HG03108 (cell line): ENCODE data around the gene SDK1.
A peak's percentile ranks its signal among the peaks of the same experiment; 100 is the strongest.

Experiments used
- ATAC-seq: cut with Tn5 transposase; IDR thresholded peaks from one replicate; pipeline ENCODE4 v1.9.1; 2021; ENCODE audit warnings: moderate library complexity; ENCODE audit not compliant: unreplicated experiment

SDK1 gene

DNA sequence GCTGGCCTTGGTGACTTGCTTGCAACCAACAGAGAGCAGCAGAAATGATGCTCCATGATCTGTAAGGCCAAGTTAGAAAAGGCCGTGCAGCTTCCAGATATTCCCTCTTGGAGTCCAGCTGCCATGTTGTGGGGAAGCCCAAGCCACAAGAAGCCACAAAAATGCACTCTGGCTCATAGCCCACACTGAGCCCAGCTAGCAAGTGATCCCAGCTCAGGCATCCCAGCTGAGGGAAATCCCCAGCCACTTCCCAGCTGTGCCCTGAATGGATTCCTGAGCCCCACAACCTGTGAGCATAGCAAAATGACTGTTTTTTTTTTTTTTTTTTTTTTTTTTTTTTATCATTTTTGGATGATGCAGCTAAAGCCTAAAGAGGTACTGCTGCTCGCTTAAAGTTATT, 11.1 kb upstream of the SDK1 start:
- ATAC-seq, result no peak

DNA sequence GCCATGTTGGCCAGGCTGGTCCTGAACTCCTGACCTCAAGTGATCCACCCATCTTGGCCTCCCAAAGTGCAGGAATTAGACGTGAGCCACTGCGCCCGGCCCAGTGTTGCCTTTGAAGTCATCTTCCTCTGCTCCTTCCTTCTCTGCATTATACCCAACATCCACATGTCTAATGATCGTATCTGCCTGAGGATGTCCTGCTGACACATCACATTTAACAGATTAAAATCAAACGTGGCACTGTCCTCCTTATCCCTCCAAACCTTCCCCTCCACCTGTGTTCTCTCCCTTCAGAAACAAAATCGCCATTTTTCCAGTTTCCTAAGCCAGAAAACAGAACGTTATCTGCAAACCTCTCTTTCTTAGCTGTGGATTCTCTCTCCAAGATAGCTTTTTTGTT, 8.4 kb upstream of the SDK1 start:
- no peak for ATAC-seq

DNA sequence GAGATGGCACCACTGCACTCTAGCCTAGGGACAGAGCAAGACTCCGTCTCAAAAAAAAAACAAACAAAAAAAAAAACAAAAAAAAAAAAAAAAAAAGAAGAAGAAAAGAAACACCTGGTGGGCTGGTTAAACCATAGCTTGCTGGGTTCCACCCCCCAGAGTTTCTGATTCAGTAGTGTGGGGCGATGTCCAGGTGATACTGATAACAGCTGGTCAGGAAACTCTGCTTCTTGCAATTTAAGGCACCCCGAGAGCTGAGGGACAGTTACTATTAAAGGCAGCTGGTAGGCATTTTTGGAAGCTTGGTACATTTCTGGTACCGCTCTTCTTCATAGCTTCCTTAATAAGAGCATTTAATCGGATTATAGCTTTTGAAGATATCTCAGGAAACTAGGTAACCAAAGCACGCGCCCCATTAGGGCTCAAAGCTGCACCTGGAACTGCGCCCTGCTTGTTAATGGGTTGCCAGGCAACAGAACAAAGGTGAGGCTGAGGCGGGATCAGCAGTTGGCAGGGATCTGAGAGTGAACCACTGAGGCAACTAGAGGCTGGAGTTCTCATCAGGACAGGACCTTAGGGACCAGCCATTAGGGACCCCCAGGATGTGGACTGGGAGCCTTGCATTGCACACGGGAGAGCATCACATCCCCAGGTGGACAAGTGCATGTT, 6.5 kb upstream of the SDK1 start:
- ATAC-seq, result no peak

DNA sequence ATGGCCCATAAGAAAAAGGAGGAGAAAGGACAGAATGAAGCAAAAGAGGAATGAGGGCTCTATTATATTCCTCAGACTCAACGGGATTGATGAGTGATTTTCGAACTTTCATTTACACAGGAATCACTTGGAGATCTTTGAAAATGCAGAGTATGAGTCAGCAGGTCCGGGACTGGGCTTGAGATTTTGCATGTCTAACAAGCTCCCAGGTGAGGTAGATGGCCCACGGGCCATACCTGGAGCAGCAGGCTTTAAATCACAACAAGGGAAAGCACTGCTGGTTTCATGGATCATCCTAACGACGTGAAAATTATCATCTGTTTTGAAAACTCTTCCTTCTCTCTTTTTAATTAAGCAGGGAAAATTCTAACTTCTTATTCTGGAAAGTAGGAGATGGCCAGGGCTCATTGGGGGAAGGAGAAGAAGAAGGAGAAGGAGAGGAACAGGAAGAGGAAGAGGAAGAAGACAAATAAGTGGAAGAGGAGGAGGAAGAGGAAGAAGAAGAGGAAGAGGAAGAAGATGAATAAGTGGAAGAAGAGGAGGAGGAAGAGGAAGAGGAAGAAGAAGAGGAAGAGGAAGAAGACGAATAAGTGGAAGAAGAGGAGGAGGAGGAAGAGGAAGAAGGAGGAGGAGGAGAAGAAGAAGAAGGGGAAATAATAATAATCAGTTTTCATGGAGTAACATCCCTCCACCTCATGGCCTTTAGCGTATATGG, 3.8 kb upstream of the SDK1 start:
- ATAC-seq, result no peak

DNA sequence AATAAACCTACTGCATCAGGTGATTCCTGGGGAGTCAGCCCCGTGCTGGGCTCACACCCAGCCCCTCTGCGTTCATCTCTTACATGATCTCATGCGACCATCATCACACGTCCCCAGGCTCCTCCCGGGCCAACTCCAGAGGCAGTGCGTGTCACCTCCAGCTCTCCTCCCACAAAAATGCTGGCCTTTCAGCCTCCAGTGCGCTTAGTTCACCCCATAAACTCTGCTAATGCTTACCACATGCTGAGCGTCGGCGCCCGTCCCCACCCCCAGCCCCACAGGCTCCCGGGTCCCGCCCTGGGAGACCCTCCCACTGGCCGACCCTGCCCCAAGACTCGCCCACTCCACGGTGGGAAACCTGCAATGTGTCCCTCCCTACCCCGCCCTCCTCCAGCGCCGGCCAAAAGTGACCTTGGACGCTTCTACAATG, 816 bp upstream of the SDK1 start:
- ATAC-seq, result no peak

DNA sequence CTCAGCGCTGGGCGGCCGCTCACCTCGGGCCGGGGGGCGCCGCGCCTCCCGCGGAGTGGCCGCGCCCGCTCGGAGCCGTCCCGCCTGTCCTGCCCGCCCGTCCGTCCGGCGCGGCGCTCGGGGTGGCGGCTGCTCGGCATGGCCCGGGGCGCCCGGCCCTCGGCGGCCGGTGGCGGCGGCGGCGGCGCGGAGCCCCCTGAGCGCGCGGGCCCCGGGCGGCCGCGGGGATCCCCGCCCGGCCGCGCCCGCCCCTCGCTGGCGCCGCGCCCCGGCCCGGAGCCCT, 338 bp downstream of the SDK1 start:
- peak; percentile 4 for ATAC-seq

DNA sequence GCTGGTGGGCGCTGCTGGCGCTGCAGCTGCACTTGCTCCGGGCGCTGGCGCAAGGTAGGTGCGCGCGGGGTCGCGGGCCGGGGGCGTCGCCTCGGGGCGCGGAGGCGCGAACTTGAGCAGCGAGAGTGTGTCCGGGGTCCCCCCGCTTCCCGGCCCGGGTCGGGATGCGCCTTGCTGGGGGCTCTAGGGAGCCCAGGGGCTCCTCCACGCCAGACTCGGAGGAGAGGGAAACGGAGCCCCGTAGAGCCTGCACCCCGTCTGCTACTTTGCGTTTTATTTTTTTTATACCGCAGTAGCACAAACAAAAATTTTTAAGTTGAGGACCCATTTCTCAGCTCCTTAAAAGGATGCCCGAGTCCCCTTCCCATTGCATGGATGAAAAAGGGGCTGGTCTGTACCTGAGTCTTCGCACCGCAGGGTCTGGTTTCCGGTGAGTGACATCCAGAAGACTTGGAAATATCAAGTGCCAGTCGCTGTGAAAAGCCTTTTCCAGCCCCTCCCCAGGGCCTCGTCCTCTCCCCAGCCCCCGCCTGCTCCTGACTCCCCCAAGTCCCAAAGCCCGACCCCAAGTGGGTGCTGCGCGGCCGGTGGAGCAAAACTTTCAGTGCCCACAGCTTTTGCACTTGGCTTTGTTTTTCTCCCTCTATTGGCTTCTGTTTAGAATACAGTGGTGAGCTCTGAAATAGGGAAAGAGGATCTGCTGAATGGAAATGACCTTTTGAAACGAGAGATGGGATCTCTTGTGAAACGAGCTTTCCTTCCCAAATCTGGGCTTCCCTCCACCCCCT, 973 bp downstream of the SDK1 start:
- no peak for ATAC-seq

DNA sequence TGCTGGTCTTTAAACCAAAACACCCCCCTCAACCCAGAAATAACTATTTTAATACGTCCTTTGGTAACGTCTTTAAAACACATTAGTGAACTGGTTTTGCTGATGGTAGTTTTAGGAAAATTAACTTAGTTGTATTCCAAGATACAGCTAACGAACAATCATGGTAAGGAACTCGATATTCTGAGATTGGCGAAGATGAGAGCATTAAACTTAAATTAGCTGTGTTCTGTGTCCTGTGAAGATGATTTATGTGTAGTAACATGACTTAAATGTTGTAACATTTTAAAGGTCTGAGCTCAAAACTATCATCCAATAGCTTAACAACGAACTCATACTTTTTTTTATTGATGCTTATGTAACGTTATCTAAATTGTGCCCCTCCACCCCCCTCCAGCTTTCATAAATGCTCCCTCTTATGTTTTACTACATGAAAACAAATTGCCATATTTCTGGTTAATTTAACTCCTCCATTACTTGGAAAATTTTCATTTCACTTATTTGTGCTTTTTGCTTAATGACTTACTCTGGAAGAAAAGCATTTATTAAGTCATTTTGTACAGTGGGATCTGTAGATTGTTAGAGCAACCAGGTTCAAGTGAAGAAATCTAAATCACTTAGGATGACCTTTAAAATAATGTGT, 1.7 kb downstream of the SDK1 start:
- no peak for ATAC-seq

DNA sequence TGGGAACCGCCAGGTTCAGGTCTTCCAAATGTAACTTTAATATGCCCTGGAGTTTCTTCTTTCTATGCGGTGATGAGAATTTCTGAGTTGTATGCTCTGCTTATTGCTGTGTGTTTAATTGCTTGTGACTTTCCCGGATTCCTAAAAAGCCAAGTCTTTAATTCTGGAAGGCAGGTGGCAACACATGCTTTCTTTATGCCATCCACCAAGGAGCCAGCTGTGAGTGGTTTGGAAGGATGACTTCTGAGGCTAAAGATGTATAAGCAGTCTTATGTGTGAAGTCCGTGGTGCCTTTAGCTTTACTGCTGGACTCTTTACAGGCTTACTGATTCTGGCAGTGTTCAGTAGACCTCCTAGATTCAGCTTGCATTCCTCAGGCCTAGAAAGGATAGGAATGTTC, 3.1 kb downstream of the SDK1 start:
- ATAC-seq, result no peak

DNA sequence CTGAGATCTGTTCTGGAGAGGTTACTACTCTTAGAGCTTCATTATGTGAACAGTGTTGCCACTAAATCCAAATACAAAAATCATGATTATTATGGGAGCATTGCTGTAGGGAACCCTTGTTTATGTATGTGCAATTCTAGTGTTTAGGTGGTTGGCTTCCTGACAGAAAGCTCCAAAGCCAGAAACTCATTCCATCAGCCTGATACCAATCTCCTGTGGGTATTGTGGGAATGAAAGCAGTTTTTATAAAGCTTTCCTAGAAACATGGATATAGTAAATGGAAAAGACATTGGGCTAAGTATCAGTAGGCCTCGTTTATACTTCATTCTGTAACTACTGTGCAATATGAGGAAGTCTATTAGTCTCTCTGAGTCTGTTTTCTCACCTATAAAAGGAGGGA, 6.4 kb downstream of the SDK1 start:
- ATAC-seq, result no peak

DNA sequence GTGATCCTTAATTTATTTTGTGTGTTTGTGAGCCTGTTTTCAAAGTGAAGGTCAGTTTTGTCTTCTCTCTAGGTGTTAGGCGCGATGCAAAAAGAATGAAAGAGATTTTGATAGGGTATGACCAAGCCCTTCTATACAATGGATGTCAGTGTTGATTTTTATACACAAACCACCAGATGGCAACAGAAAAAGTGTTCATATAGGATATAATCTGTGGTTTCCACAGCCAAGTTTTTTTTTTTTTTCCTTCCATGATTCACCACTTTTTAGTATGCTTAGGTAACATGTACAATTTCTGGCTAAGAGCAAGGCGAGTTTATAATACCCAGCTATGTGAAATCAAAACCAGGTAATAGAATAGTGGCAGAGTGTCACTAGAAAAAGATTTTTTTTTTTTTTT, 8.1 kb downstream of the SDK1 start:
- ATAC-seq, result no peak

DNA sequence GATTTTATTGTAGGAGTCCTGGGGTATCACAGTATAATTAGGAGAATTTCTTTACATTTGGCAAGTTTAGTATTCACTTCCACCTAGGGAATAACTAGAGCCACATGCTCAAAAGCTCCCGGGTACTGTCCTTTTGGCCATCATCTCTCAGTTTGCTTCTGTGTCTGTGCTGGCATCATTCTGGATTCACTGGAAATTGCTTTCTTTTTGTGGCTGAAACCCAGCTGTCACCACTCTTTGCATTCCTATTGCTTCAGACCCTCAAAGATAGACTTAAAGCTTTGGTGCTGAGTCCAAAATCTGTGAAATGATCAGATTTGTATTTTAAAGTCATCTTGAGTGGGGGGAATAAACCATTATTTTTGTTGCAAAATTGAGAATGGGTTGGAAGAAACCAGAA, 8.9 kb downstream of the SDK1 start:
- no peak for ATAC-seq

DNA sequence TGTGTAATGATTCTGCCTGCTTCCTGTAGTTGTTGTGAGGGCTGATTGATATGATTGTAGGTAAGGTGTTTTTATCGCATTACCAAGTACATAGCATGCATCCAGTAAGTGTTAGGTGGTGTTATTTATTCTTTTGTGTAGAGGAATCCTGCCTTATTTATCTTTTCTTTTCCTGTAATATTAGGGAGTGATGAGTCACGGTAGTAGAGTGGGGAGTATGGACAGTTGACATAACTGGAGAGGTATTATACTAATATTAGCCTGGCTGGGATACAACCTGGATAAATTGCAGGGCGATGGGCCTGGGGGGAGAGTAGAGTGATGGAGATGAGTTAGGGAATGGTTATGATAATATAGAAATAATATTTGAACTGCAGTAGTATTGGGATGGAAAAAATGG, 9.8 kb downstream of the SDK1 start:
- ATAC-seq, result no peak

DNA sequence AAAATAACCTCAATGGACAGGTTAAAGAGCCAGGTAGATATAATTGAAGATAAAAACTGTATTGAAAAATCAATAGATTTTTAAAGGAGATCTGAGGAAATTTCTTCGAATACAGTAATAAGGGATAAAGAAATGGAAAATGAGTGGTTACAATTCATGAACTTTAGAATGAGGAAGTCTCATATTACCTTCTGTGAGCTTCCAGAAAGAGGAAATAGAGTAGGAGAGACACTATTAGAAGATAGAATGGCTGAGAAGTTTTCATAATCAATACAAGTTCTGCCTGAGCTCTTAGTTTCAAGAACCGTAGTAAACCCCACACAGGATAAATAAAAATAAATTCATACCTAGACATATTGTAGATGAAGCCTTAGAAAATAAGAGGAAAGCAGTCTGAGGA, 11.5 kb downstream of the SDK1 start:
- ATAC-seq, result no peak

DNA sequence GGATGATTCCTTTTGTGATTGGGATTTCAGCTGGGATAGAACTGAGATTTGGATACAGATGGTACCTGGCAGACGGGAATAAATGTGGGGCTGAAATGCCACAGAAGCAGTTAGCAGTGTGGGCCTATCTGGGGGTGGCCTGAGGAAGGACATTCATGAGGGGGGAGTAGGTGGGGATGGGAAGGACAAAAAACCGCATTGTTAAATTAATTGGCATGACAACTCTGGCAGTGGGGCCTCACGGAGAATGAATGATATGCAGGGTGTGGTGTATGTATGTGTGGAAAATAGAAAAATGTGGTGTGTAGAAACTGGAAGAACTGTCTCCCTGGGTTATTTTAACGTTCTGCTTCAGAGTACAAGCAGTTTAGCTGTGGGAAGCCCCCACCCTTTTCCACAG, 17.8 kb downstream of the SDK1 start:
- no peak for ATAC-seq

DNA sequence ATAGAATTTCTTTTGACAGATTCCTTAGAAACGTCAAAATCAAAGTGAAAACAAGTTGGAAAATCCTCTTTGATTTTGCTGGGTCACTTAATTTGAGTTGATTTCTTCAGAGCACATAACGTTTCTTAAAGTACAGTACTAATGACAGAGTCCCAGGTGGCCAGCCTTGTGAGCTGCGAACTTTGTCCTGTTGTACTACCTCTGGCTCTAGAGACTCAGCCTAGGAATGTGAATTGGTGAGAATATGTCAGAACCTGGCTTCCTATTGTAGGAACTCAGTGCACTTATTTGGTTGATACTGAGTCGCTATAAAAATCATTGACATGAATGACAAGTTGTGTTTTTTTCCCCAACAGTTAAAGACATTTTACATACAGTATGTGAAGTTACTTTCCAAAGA, 20.2 kb downstream of the SDK1 start:
- no peak for ATAC-seq

DNA sequence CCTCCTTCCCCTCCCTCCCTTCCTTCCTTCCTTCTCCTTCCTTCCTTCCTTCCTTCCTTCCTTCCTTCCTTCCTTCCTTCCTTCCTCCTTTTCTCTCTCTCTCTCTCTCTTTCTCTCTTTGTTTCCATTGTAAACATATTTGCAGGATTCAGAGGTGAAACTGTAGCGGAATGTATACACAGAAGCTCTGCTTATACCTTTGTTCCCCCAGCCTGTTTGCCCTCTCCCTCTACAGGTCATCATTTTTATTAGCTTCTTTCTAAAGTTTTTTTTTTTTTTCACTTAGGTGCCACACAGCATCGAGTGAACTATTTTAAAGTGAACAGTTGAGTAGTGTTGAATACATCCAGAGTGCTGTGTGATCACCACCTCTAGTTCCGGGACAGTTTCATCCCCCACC, 20.7 kb downstream of the SDK1 start:
- no peak for ATAC-seq

DNA sequence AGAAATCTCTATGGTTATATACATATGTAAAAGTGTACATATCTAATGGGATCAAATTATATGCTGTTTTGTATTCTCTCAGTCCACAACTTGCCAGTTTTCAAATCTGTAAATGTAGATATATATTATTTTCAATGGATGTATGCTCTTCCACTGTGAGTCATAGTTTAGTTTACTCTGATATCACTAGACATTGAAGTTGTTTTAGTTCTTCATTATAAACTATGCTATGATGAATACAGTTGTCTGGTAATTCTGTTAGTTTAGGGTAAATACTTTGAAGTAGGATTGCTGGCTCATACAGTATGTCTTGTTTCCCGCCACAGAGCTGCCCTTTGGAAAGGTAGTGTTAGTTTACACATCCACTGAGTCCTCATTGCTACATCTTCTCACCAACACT, 25.2 kb downstream of the SDK1 start:
- ATAC-seq, result no peak

DNA sequence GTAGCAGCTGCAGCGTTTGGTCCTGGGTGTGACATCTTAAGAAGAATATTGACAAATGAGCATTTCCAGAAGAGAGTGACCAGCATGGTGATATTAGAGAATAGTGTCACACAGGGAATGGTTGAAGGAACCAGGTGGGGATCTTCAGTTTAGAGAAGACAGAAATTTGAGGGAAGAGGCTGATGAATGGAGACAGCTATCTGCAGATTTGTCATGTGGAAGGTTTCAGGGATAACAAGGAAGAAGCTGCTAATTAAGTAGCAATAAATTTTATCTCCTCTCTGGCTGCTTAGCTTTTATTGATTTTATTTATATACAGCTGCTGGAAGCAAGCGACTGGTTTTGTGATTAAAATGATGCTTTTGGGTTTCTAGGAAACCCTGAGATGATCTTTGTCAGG, 26.0 kb downstream of the SDK1 start:
- ATAC-seq, result no peak

DNA sequence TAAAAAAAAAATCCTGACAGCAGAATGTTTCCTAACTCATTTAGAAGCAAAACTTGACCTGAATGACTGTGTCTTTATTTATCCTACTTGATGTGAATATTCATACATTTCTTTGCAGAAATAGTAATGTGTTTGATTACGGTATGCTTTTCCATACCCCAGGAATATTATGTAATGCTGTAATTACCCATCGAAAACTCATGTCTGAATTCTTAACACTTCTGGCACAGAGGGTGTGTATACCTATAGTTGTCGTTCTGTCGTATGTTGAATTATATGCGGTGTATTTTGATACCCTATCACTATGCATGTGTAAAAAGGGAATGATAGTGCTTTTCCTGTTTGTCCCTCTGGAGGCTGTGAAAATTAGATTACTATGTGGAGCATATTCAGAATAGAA, 26.6 kb downstream of the SDK1 start:
- no peak for ATAC-seq

DNA sequence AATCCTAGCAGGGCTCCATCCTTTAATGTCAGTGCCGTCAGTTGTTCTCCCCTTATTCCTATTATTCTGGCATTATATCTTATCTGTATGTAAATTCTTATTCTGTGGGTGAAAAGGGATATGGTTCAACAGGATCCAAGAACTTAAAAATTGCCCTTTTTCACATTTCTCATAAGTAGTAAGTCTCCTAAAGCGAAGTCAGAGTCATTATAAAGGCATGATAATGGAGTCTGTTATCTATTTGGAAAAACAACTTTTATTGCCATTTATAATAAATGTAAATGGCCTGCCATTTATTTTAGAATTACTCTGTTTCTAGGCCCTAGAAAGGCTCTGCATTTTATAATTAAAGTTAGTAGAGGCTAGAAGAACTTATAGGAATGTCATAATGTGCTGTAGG, 31.3 kb downstream of the SDK1 start:
- ATAC-seq, result no peak

DNA sequence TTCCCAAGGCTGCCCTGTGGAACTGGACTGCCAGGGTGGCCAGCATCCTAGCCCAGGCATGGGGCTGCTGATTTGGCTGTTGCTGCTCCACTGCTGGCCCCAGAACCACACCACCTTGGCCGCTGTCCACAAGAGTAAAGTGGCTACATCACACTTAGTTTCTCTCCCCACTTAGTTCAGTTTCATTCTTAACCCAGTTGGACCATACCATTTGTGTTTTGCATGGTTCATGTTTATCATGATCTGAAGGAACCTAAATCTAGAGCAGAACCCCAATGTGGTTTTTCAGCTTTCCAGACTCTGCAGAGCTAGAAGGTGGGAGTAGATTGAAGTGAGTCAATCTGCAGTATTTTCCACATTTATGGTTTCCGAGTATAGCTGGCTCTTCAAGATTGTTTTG, 32.8 kb downstream of the SDK1 start:
- no peak for ATAC-seq
